OCI-LY1 (cell line): ENCODE results near the gene SLC22A17.

Experiments
- CTCF ChIP-seq: fragments of 200-600 bp; sonication (generic), shearing (Covaris generic); IDR thresholded peaks from 2 replicates; pipeline ENCODE4 v1.5.1; 2017; ENCODE audit warnings: mild to moderate bottlenecking, antibody characterized with exemption, low read length, moderate library complexity, mixed read lengths
- EZH2 ChIP-seq: fragments of 200-600 bp; sonication (generic), shearing (Covaris generic); IDR thresholded peaks from 2 replicates; pipeline ENCODE4 v1.8.0; 2017; ENCODE audit warnings: borderline replicate concordance, mixed run types, mild to moderate bottlenecking, antibody characterized with exemption, low read length, moderate library complexity, mixed read lengths

GRCh38 chr14:23361763-23362162 lies 9.1 kb upstream of the SLC22A17 start:
- no peak for TF ChIP-seq CTCF
- no peak for TF ChIP-seq EZH2
